ENCODE measurements around the gene HOXA9.

HOXA9 gene

GRCh38 chr7:27124902-27125689 is 40.2 kb downstream of the HOXA9 start:
- no peak for DNase-seq

- no peak for DNase-seq
Measured at GRCh38 chr7:27124096-27124901, 41.0 kb downstream of the HOXA9 start.

GRCh38 chr7:27123477-27124053 is 41.8 kb downstream of the HOXA9 start:
- no peak for DNase-seq

GRCh38 chr7:27123007-27123476 is 42.3 kb downstream of the HOXA9 start:
- DNase-seq: no peak

- DNase-seq: no peak
Measured at GRCh38 chr7:27122077-27122910, 43.0 kb downstream of the HOXA9 start.

- no peak for DNase-seq
Measured at GRCh38 chr7:27121684-27122076, 43.7 kb downstream of the HOXA9 start.

- no peak for DNase-seq
Measured at GRCh38 chr7:27119412-27119911, 45.9 kb downstream of the HOXA9 start.

- no peak for DNase-seq
Measured at GRCh38 chr7:27118580-27118979, 46.8 kb downstream of the HOXA9 start.

GRCh38 chr7:27117887-27118491 is 47.3 kb downstream of the HOXA9 start:
- no peak for DNase-seq

GRCh38 chr7:27116962-27117886 is 48.1 kb downstream of the HOXA9 start:
- no peak for DNase-seq

GRCh38 chr7:27116031-27116961 is 49.0 kb downstream of the HOXA9 start:
- no peak for DNase-seq

GRCh38 chr7:27115221-27116026 is 49.9 kb downstream of the HOXA9 start:
- DNase-seq: no peak

- DNase-seq: no peak
Measured at GRCh38 chr7:27114881-27115220, 50.5 kb downstream of the HOXA9 start.

GRCh38 chr7:27113991-27114769 is 51.2 kb downstream of the HOXA9 start:
- no peak for DNase-seq

- DNase-seq: no peak
Measured at GRCh38 chr7:27112955-27113949, 52.1 kb downstream of the HOXA9 start.

Measured in CD4-positive, alpha-beta T cell treated with Interleukin-10 for 1 hour (primary cell).